NB4 (cell line): Measurements from ENCODE around the gene ARL14EP.

Experiments used
- MYC ChIP-seq: IDR thresholded peaks from 2 replicates; pipeline ENCODE4 v1.6.1; 2011; ENCODE audit warnings: low read depth, low read length
- POLR2A ChIP-seq: IDR thresholded peaks from 2 replicates; pipeline ENCODE4 v1.6.1; 2011; ENCODE audit warnings: mild to moderate bottlenecking; ENCODE audit not compliant: insufficient read length; ENCODE audit errors: extremely low read depth
- TF ChIP-seq, protein P1 (sequence below): IDR thresholded peaks from 2 replicates; pipeline ENCODE4 v1.6.1; 2011; ENCODE audit warnings: low read depth, low read length
- TF ChIP-seq, protein P2 (sequence below): IDR thresholded peaks from one replicate; pipeline ENCODE4 v1.5.1; 2012; ENCODE audit warnings: low read depth, low read length

DNA sequence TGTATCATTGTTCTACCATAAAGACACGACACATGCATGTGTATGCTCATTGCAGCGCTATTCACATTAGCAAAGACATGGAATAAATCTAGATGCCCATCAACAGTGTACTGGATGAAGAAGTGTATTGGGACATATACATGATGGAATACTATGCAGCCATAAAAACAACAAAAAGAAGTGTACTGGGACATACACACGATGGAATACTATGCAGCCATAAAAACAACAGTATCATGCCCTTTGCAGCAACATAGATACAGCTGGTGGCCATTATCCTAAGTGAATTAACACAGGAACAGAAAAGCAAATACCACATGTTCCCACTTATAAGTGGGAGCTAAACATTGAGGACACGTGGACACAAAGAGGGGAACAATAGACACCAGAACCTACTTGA, 22.7 kb downstream of the ARL14EP start:
- TF ChIP-seq, protein P1, sequence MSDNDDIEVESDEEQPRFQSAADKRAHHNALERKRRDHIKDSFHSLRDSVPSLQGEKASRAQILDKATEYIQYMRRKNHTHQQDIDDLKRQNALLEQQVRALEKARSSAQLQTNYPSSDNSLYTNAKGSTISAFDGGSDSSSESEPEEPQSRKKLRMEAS: no peak
- TF ChIP-seq, protein P2, sequence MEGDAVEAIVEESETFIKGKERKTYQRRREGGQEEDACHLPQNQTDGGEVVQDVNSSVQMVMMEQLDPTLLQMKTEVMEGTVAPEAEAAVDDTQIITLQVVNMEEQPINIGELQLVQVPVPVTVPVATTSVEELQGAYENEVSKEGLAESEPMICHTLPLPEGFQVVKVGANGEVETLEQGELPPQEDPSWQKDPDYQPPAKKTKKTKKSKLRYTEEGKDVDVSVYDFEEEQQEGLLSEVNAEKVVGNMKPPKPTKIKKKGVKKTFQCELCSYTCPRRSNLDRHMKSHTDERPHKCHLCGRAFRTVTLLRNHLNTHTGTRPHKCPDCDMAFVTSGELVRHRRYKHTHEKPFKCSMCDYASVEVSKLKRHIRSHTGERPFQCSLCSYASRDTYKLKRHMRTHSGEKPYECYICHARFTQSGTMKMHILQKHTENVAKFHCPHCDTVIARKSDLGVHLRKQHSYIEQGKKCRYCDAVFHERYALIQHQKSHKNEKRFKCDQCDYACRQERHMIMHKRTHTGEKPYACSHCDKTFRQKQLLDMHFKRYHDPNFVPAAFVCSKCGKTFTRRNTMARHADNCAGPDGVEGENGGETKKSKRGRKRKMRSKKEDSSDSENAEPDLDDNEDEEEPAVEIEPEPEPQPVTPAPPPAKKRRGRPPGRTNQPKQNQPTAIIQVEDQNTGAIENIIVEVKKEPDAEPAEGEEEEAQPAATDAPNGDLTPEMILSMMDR: no peak
- TF ChIP-seq POLR2A (no peak), MYC (no peak)
